ENCODE data around the gene POLR3GL. TPM values are rescaled to one million over a fixed set of nuclear protein-coding genes. Genes with fewer than 3 reads are reported as not detected.

Gene POLR3GL
- total and polyA plus RNA-seq, 10 of the 15 experiments (the other 5 are each of a cell fraction or from before 2014, with no cell fraction given) = 12.8 to 47.0 (median 26.6) TPM

- Histone ChIP-seq H3K9me3 (replicated peaks; ENCODE audit: control insufficient read depth, insufficient read depth, low read length) (no peaks in the 10 kb centered on the region), H2AFZ (ENCODE audit: control insufficient read depth, low read depth, low read length) (no peak overlapping the region), H3K79me2 (ENCODE audit: control insufficient read depth, insufficient read depth, low read length) (no peaks in the 10 kb centered on the region; the same call in 1 of the 2 replicates), H3K27me3 (replicated peaks in 1 of 2; ENCODE audit: control insufficient read depth in 2 of 2, insufficient read depth in 2 of 2, low read length in 1 of 2) (no peaks in the 10 kb centered on the region), H3K4me3 (no peak overlapping the region), H3K9ac (ENCODE audit: control insufficient read depth, insufficient read depth, low read length) (no peak overlapping the region), H4K20me1 (ENCODE audit: control insufficient read depth, insufficient read depth) (no peaks in the 10 kb centered on the region), H3K27ac (ENCODE audit: control insufficient read depth, insufficient read depth) (no peak overlapping the region), H3K4me1 (ENCODE audit: control insufficient read depth, insufficient read depth, low read length) (no peaks in the 10 kb centered on the region), H3K36me3 (ENCODE audit: control insufficient read depth in 2 of 2, insufficient read depth in 2 of 2, low read length in 1 of 2) (peaks cover 0 to 10% of the 10 kb centered on the region in 2 experiments; a peak in 1 of 4 replicates), H3K4me2 (ENCODE audit: control insufficient read depth, insufficient read depth) (no peak overlapping the region)
- no peak for ATAC-seq
- no peak for TF ChIP-seq CEBPB (IDR thresholded peaks at IDR 0.05; ENCODE audit: borderline replicate concordance in 1 of 2, low read depth in 2 of 2, low read length in 2 of 2)
- TF ChIP-seq HCFC1 (IDR thresholded peaks at IDR 0.05; ENCODE audit: low read length) = no peak
- no peak for TF ChIP-seq FOS (IDR thresholded peaks at IDR 0.05; ENCODE audit: borderline replicate concordance, extremely low read depth, insufficient read length)
- no peak for TF ChIP-seq CBX3 (IDR thresholded peaks at IDR 0.05; ENCODE audit: borderline replicate concordance, low read depth)
- TF ChIP-seq TAF1 (IDR thresholded peaks at IDR 0.05; ENCODE audit: borderline replicate concordance, low read depth, low read length) = no peak
- no peak for TF ChIP-seq RBBP5 (conservative IDR thresholded peaks at IDR 0.05)
- TF ChIP-seq JUND (IDR thresholded peaks at IDR 0.05; ENCODE audit: low read depth, low read length) = no peak
- no peak for TF ChIP-seq SIN3A (IDR thresholded peaks at IDR 0.05; ENCODE audit: low read depth, low read length)
- no peak for TF ChIP-seq RCOR1 (conservative IDR thresholded peaks at IDR 0.05; ENCODE audit: low read depth, low read length)
- TF ChIP-seq TBL1XR1 (IDR thresholded peaks at IDR 0.05; ENCODE audit: low read depth, low read length) = no peak
- TF ChIP-seq SIX5 (IDR thresholded peaks at IDR 0.05; ENCODE audit: low read depth, low read length, severe bottlenecking) = no peak
- no peak for TF ChIP-seq CHD1 (IDR thresholded peaks at IDR 0.05; ENCODE audit: low read depth, low read length)
- TF ChIP-seq ATF7 (IDR thresholded peaks at IDR 0.05; ENCODE audit: low read depth) = no peak
- TF ChIP-seq REST (IDR thresholded peaks at IDR 0.05; ENCODE audit: low read depth, low read length) = no peak
- no peak for TF ChIP-seq MYB (IDR thresholded peaks at IDR 0.05; ENCODE audit: borderline replicate concordance, low read depth, low read length)
- no TSS peak for BruUV-seq (replicated peaks)
- ChIA-PET RAD21 (ENCODE audit: unreplicated experiment) (no interaction called here), CTCF (no interaction called here), SMC1A (ENCODE audit: uncharacterized antibody, unreplicated experiment) (no interaction called here), POLR2A (interaction anchor here (0.7 to 1.6 kb wide), 3 partner anchors 9 to 11 kb away, joined by 4 to 8 read pairs (median 7); partner anchors contain the start of gene LIX1L)
- intact Hi-C loops (cut with micrococcal nuclease; ENCODE audit: unreplicated experiment) = no loop called here
- DNase-seq (ENCODE audit: low read depth, low spot score) = no peak
- FAIRE-seq = no peak
- WGBS (ENCODE audit: insufficient coverage, insufficient replicate concordance, low lambda C conversion rate, missing lambda C conversion rate) = 95% methylated on average over 4 of the region's 4 CpGs
- in situ Hi-C loops (cut with MboI) = no loop called here
Observed at GRCh38 chr1:145946477-145946986, 18.0 kb upstream of the POLR3GL start.

Data from GM12878 (cell line).